Measurements from ENCODE around the gene CSRNP3.

Gene CSRNP3

DNA sequence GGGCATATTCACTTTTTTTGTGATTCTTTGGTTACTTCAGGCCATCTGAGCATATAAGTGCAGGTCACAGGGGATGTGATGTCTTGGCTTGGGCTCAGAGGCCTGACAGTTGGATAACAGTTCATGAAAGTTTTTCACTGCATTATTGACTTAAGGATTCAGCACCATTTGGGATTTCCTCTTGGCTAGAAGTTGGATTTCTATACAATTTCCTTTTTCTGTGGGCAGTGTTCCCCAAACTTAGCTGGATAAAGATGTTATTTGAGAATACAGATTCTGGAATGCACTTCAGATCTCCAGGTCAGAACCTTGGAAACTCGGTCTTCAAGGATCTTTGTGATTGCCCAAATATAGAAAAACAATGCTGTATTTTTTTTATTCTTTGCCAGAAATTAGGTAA, 246.6 kb downstream of the CSRNP3 start:
- H3K36me3 ChIP-seq (ENCODE audit: insufficient read depth, low read length): no peaks in the 10 kb centered on the region
- H3K4me1 ChIP-seq (ENCODE audit: insufficient read depth, low read length): no peaks in the 10 kb centered on the region
- H3K9me3 ChIP-seq (ENCODE audit: insufficient read depth, low read depth, low read length): no peaks in the 10 kb centered on the region
- H3K27ac ChIP-seq (ENCODE audit: low read depth, low read length): no peak overlapping the region
- H3K27me3 ChIP-seq (ENCODE audit: insufficient read depth, low read length): no peaks in the 10 kb centered on the region
- H3K4me3 ChIP-seq (ENCODE audit: low read length): no peak overlapping the region
- H3K9ac ChIP-seq (ENCODE audit: low read depth, low read length): no peak overlapping the region
- 100% methylated on average over 1 of the region's 1 CpG for WGBS

DNA sequence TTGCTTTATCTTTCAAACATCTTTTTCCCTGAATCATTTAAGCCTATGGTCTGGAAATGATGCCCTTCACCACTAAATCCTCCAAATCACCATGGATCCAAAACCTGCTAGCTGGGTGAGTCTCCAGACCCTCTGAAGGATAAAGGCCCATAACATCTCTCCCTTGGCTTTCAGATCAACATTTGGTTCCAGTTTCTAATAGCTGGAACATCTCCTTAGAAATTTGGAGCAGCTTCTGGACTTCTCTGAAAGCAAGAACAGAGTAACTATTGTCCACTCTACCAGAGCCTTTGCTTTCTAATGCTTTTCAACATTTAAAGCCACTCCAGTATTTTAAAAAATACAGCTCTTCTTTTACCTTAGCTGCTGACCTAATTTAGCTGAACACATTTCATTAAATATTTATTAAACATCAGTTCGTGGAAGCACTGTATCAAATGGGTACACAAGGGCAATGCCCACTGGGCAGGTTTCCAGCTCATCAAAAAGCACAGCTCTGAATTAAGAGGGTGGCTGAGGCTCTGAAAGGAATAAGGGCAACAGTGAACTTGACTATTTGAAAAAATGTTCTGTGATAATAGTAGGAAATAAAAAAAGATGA, 249.2 kb downstream of the CSRNP3 start:
- no peaks in the 10 kb centered on the region for H3K9me3 ChIP-seq (ENCODE audit: insufficient read depth, low read depth, low read length)
- no peaks in the 10 kb centered on the region for H3K4me1 ChIP-seq (ENCODE audit: insufficient read depth, low read length)
- H3K4me3 ChIP-seq (ENCODE audit: low read length): no peak overlapping the region
- no peaks in the 10 kb centered on the region for H3K27me3 ChIP-seq (ENCODE audit: insufficient read depth, low read length)
- H3K27ac ChIP-seq (ENCODE audit: low read depth, low read length): no peak overlapping the region
- 82% methylated on average over 1 of the region's 1 CpG for WGBS
- H3K9ac ChIP-seq (ENCODE audit: low read depth, low read length): no peak overlapping the region
- no peaks in the 10 kb centered on the region for H3K36me3 ChIP-seq (ENCODE audit: insufficient read depth, low read length)

DNA sequence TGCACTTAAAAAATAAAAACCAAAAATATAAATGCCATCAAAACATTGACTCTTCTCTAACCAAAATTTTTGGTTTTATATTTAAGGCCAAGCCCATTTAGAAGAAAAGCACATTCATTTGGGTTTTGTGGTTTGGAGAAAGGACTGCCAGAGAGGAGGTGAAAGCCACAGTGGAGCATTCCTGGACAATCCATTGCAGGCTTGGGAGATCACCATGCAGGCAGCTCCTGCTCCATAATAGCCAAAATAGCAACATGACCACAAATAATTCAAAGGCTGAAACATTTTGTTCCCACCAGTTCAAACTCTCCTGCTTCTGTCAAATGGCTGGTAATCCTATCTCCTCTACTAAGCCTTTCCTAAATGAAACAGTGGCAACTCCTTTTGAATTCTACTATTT, 251.0 kb downstream of the CSRNP3 start:
- H3K36me3 ChIP-seq (ENCODE audit: insufficient read depth, low read length): no peaks in the 10 kb centered on the region
- no peak overlapping the region for H3K4me3 ChIP-seq (ENCODE audit: low read length)
- H3K4me1 ChIP-seq (ENCODE audit: insufficient read depth, low read length): no peaks in the 10 kb centered on the region
- no peak overlapping the region for H3K9ac ChIP-seq (ENCODE audit: low read depth, low read length)
- no peak overlapping the region for H3K27ac ChIP-seq (ENCODE audit: low read depth, low read length)
- no peaks in the 10 kb centered on the region for H3K9me3 ChIP-seq (ENCODE audit: insufficient read depth, low read depth, low read length)
- no peaks in the 10 kb centered on the region for H3K27me3 ChIP-seq (ENCODE audit: insufficient read depth, low read length)

DNA sequence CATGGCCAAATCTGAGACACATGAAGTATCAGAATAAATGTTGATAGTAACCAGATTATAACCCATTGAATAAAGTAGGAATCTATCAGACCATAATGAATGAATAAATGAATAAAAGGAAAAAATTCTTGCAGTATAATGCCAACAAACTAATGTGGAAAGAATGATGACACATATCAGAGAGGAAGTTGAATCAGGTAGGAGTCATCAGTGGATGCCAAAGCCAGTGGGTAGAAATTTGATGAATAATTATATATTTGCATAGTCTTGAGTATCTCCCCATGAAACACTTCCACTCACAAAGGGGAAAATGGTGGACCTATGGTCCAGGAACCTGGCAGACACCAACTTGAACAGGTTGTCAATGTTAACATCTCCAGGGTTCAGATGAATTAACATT, 255.9 kb downstream of the CSRNP3 start:
- H3K36me3 ChIP-seq (ENCODE audit: insufficient read depth, low read length): no peaks in the 10 kb centered on the region
- no peak overlapping the region for H3K4me3 ChIP-seq (ENCODE audit: low read length)
- no peak overlapping the region for H3K27ac ChIP-seq (ENCODE audit: low read depth, low read length)
- no peaks in the 10 kb centered on the region for H3K27me3 ChIP-seq (ENCODE audit: insufficient read depth, low read length)
- no peaks in the 10 kb centered on the region for H3K9me3 ChIP-seq (ENCODE audit: insufficient read depth, low read depth, low read length)
- H3K4me1 ChIP-seq (ENCODE audit: insufficient read depth, low read length): no peaks in the 10 kb centered on the region
- no peak overlapping the region for H3K9ac ChIP-seq (ENCODE audit: low read depth, low read length)
